Stimulated activated CD8-positive, alpha-beta memory T cell treated with anti-CD3 and anti-CD28 coated beads, Interleukin-12 subunit alpha, Interleukin-12 subunit beta, amount 100 ng/mL, for 1 hour (primary cell): Measurements from ENCODE around the gene IPO13.

Source experiments
- DNase-seq: peaks from one replicate; pipeline ENCODE4 v3.0.0-alpha.2; 2020; ENCODE audit warnings: low read depth

IPO13 gene

GRCh38 chr1:43949678-43950077 lies 2.9 kb downstream of the IPO13 start:
- no peak for DNase-seq

- no peak for DNase-seq
Observed at GRCh38 chr1:43951021-43951985, 4.6 kb downstream of the IPO13 start.

GRCh38 chr1:43952731-43953346 lies 6.1 kb downstream of the IPO13 start:
- no peak for DNase-seq

- DNase-seq, result no peak
Observed at GRCh38 chr1:43953361-43953760, 6.6 kb downstream of the IPO13 start.

GRCh38 chr1:43954036-43954435 lies 7.3 kb downstream of the IPO13 start:
- no peak for DNase-seq

- no peak for DNase-seq
Observed at GRCh38 chr1:43956234-43956633, 9.5 kb downstream of the IPO13 start.

- DNase-seq, result no peak
Observed at GRCh38 chr1:43957407-43958040, 10.8 kb downstream of the IPO13 start.

- no peak for DNase-seq
Observed at GRCh38 chr1:43958351-43959255, 11.9 kb downstream of the IPO13 start.

GRCh38 chr1:43960798-43961197 lies 14.0 kb downstream of the IPO13 start:
- DNase-seq, result no peak

- DNase-seq, result no peak
Observed at GRCh38 chr1:43961692-43962091, 14.9 kb downstream of the IPO13 start.

- no peak for DNase-seq
Observed at GRCh38 chr1:43962324-43962723, 15.6 kb downstream of the IPO13 start.

- no peak for DNase-seq
Observed at GRCh38 chr1:43963006-43963405, 16.3 kb downstream of the IPO13 start.

GRCh38 chr1:43963890-43964289 lies 17.1 kb downstream of the IPO13 start:
- no peak for DNase-seq

- DNase-seq, result no peak
Observed at GRCh38 chr1:43965316-43965715, 18.6 kb downstream of the IPO13 start.

- no peak for DNase-seq
Observed at GRCh38 chr1:43968348-43968948, 21.7 kb downstream of the IPO13 start.

- no peak for DNase-seq
Observed at GRCh38 chr1:43969416-43969745, 22.6 kb downstream of the IPO13 start.

GRCh38 chr1:43969746-43970466 lies 23.2 kb downstream of the IPO13 start, which contains the start of gene DPH2:
Gene DPH2, plus strand, starts transcription at chr1:43970010. Its CDS starts 166 bp downstream, at chr1:43970176.
- peak; percentile 93 for DNase-seq

GRCh38 chr1:43970502-43970901 lies 23.8 kb downstream of the IPO13 start:
- DNase-seq, result no peak

- no peak for DNase-seq
Observed at GRCh38 chr1:43970911-43971310, 24.2 kb downstream of the IPO13 start.

GRCh38 chr1:43971336-43971980 lies 24.7 kb downstream of the IPO13 start:
- no peak for DNase-seq
